ENCODE data around the gene GDF2. TPM values are rescaled to one million over a fixed set of nuclear protein-coding genes. Genes with fewer than 3 reads are reported as not detected.
A peak's percentile ranks its signal among the peaks of the same experiment; 100 is the strongest.

The GDF2 gene
- total RNA-seq, 2 donors from 2014 or later = 0.16 TPM; not detected in 1

DNA sequence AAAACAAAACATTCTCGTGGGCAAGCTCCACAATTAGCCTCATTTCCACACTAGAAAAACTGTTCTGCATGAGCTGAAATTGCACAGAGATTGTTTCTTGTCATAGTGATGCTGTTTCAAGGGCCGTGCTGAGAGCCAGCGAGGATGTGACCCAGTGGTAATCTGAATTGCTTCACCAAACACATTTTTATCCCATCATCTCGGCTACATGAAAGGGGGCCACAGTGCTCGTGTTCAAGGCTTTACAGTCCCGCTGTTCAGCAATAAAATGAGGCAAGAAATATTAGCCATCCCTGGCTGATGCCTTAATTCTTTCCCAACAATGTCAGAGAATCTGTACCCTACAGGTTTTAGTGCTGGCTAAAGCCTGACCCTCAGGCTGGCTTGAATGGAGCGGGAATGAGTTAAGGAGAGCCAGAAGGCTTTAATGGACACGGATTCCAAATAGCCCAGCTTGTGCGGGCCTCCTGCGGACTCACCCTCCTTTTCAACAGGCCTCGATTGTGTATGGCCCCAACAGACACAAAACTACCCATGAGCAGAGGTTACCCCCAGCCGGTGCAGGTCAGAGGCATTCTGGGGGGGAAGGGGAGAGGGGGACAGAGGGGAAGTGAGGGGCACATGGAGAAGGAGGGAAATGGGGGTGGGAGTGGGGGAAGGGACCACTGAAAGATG is 24.3 kb upstream of the GDF2 start:
- H3K9me3 ChIP-seq = no peaks in the 10 kb centered on the region
- TF ChIP-seq, protein P1, sequence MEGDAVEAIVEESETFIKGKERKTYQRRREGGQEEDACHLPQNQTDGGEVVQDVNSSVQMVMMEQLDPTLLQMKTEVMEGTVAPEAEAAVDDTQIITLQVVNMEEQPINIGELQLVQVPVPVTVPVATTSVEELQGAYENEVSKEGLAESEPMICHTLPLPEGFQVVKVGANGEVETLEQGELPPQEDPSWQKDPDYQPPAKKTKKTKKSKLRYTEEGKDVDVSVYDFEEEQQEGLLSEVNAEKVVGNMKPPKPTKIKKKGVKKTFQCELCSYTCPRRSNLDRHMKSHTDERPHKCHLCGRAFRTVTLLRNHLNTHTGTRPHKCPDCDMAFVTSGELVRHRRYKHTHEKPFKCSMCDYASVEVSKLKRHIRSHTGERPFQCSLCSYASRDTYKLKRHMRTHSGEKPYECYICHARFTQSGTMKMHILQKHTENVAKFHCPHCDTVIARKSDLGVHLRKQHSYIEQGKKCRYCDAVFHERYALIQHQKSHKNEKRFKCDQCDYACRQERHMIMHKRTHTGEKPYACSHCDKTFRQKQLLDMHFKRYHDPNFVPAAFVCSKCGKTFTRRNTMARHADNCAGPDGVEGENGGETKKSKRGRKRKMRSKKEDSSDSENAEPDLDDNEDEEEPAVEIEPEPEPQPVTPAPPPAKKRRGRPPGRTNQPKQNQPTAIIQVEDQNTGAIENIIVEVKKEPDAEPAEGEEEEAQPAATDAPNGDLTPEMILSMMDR (IDR thresholded peaks at IDR 0.05) = no peak
- no peaks in the 10 kb centered on the region for H3K36me3 ChIP-seq
- peaks cover 0 to 23% of the 10 kb centered on the region in 2 donors for H3K4me1 ChIP-seq
- no peak for DNase-seq (ENCODE audit: low spot score)
- H3K27me3 ChIP-seq = no peaks in the 10 kb centered on the region
- H3K4me3 ChIP-seq = no peak overlapping the region
- no peak overlapping the region for H3K27ac ChIP-seq

DNA sequence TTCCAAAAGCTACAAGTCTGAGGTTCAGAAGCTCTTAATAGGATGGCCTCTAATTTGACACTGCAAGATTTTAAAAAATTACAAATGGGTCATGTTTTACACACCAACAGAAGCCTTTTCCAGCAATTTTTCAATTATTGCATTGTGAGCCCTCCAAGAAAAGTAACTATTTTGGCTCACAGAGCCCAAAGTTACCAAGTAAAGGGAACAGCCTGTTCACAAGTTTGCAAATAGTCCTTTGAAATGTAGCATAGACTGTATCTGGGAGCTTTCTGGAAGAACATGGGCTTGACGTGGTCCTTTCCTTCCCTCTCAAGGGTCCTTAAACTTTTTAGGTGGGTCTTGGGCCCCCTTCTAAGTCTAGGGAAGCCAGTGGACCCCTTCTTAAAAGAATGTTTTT is 23.5 kb upstream of the GDF2 start:
- no peak for DNase-seq (ENCODE audit: low spot score)
- H3K27me3 ChIP-seq = no peaks in the 10 kb centered on the region
- H3K27ac ChIP-seq = no peak overlapping the region

DNA sequence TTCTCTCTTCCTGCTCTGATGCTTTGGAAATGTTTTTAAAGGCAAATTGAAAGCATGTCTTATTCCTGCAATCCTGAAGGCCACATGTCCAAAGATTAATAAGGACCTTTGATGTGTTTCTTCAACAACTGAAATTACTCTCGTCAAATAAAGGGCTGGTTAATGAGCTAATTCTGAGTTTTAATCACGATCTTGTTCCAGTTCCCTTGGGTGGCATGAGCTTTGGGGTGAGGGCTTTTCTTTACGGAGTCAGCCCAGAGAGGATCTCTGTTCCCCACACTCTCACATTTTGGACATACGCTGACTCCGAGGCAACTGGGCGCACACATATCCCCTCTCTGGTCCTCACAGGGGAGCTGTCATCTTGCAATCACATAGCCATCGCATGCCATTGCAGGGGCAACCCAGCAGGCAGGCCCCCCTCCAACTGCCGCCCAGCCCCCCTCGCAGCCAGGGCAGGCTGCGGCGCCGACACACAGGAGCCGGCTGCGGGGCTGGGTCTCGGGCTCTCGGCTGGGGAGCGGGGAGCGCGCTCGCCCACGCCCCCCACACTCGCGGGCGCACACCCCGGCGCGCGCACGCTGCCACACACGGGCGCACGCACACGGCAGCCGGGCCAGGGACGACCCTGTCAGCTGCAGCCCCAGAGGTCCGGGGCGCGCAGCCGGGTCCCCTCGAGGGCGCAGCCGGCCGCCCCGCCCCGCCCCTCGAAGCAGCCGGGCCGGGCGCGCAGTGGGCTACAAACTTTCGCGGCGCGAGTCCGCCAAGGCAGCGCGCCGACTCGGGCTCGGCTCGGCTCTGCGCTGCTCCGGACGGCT is 22.4 kb upstream of the GDF2 start, which contains the start of gene GDF10:
TSS of gene GDF10 (plus strand) at position 587 of the 818 bp plus-strand sequence. CDS start 455 bp downstream, outside the sequence.
- Histone ChIP-seq H3K27ac (peak within 1 kb of the TSS in 1 of 2 donors; percentile 21), H3K9me3 (no peaks in the 10 kb centered on the region), H3K4me3 (peak within 1 kb of the TSS; percentile 38 to 55), H3K36me3 (no peaks in the 10 kb centered on the region), H3K27me3 (no peaks in the 10 kb centered on the region), H3K4me1 (peaks cover 0 to 23% of the 10 kb centered on the region in 2 donors)
- TF ChIP-seq, protein P1 (IDR thresholded peaks at IDR 0.05) = no peak
- DNase-seq (ENCODE audit: low spot score) = no peak

More for the DNA sequence above, 23.5 kb upstream of the GDF2 start:
- Histone ChIP-seq H3K9me3 (no peaks in the 10 kb centered on the region), H3K4me3 (no peak overlapping the region), H3K4me1 (peaks cover 0 to 23% of the 10 kb centered on the region in 2 donors), H3K36me3 (no peaks in the 10 kb centered on the region)
- TF ChIP-seq, protein P1 (IDR thresholded peaks at IDR 0.05) = no peak

DNA sequence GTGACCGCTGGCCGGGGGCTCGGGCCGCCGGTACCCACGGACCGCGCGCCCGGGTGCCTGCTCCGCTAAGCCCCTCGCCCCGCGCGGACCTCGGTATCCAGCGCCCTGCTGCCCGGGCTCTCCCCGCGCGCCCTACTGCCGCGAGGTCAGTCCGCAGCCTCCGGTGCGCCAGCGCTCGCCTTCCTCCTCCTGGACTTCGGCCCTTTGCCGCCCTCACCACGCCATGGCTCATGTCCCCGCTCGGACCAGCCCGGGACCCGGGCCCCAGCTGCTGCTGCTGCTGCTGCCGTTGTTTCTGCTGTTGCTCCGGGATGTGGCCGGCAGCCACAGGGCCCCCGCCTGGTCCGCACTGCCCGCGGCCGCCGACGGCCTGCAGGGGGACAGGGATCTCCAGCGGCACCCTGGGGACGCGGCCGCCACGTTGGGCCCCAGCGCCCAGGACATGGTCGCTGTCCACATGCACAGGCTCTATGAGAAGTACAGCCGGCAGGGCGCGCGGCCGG is 21.8 kb upstream of the GDF2 start:
- Histone ChIP-seq H3K4me1 (peaks cover 0 to 23% of the 10 kb centered on the region in 2 donors), H3K36me3 (no peaks in the 10 kb centered on the region), H3K4me3 (peak overlapping the region; percentile 38 to 55), H3K9me3 (no peaks in the 10 kb centered on the region), H3K27ac (peak overlapping the region in 1 of 2 donors; percentile 21), H3K27me3 (no peaks in the 10 kb centered on the region)
- TF ChIP-seq, protein P1 (IDR thresholded peaks at IDR 0.05) = peak in 1 of 2 donors; percentile 10
- no peak for DNase-seq (ENCODE audit: low spot score)

- no peak overlapping the region for H3K27ac ChIP-seq
- H3K4me3 ChIP-seq = no peak overlapping the region
- H3K9me3 ChIP-seq = no peaks in the 10 kb centered on the region
- TF ChIP-seq, protein P1 (IDR thresholded peaks at IDR 0.05) = no peak
- peaks cover 0 to 23% of the 10 kb centered on the region in 2 donors for H3K4me1 ChIP-seq
- no peaks in the 10 kb centered on the region for H3K36me3 ChIP-seq
- DNase-seq (ENCODE audit: low spot score) = no peak
- no peaks in the 10 kb centered on the region for H3K27me3 ChIP-seq
Measured at GRCh38 chr10:47301833-47302232, 20.4 kb upstream of the GDF2 start.

All from right atrium auricular region (tissue), 2 donors.